Activated CD4-positive, alpha-beta T cell treated with anti-CD3 and anti-CD28 coated beads, Interleukin-2, amount 50 U/mL, for 1 hour (primary cell): ENCODE measurements around the gene WDR7.

Experiments used
- DNase-seq: peaks from one replicate; pipeline ENCODE4 v3.0.0-alpha.2; 2020

The WDR7 gene

DNA sequence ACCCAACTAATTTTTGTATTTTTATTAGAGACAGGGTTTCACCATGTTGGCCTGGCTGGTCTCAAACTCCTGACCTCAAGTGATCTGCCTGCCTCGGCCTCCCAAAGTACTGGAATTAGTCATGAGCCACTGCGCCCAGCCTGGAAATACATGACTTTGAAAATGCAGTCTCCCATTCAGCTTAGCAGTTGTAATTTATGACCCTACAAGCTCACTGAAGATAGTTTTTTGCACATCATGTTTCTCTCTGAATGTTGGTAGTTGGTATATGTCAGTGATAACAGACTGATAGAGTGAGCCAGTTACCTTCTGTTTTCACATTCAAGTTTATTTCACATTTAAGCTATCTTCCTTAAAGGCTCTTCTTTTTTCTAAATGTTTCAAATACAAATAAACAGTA, 7.1 kb downstream of the WDR7 start:
- DNase-seq = no peak

GRCh38 chr18:56659111-56659510, 8.0 kb downstream of the WDR7 start:
- no peak for DNase-seq

- DNase-seq = no peak
These were observed 9.5 kb downstream of the WDR7 start for GRCh38 chr18:56660655-56661054.

- no peak for DNase-seq
These were observed 10.4 kb downstream of the WDR7 start for GRCh38 chr18:56661360-56662062.

DNA sequence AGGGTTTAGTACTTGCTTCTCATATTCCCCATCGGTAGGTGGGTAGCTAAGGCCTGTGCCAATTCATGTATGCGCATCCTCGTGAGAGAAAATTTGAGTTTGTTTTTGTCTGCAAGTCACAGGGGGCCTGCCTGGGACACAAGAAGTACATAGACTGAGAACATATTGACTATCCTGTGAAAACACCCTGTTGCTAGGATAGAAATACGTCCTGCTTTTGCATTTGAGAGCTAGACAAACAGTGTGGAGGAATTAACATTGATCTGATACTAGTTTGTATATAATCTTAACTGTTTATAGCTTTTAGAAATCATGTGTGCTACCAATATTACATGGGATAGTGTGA, 10.9 kb downstream of the WDR7 start:
- DNase-seq = no peak

DNA sequence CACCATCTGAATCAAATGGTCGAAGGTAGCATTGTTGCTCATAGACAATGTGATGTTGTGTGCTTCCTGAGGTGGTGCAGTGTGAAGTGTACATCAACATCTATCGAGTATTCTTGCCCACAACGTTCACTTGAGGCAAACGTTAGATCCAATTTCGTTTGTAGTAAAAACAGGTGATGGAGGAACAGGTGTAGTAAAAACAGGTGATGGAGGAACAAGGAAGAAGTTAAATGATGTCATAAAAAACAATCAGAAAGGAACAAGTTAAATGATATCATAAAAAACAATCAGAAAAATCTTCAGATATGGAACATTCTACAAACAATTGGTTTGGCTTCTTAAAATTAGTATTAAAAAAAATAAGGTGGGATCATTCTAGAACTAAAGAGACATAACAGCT, 11.3 kb downstream of the WDR7 start:
- no peak for DNase-seq

DNA sequence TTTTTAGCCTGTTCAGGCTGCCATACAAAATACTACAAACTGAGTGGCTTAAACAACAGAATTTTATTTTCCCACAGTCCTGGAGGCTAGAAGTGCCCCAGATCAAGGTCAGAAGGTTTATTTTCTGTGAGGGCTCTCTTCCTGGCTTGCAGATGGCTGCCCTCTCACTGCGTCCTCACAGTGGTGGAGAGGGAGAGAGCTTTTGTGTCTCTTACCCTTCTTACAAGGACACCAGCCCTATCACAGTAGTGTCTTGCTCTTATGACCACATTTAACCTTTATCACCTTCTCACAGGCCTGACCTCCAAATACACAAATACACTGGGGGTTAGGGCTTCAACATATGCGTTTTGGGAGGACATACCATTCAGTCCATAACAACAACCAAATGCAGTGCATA, 11.7 kb downstream of the WDR7 start:
- DNase-seq = no peak

GRCh38 chr18:56672391-56672790, 21.2 kb downstream of the WDR7 start:
- no peak for DNase-seq

GRCh38 chr18:56672981-56673380, 21.8 kb downstream of the WDR7 start:
- DNase-seq = no peak

- no peak for DNase-seq
These were observed 25.5 kb downstream of the WDR7 start for GRCh38 chr18:56676639-56677038.

- no peak for DNase-seq
These were observed 27.8 kb downstream of the WDR7 start for GRCh38 chr18:56678836-56679565.

DNA sequence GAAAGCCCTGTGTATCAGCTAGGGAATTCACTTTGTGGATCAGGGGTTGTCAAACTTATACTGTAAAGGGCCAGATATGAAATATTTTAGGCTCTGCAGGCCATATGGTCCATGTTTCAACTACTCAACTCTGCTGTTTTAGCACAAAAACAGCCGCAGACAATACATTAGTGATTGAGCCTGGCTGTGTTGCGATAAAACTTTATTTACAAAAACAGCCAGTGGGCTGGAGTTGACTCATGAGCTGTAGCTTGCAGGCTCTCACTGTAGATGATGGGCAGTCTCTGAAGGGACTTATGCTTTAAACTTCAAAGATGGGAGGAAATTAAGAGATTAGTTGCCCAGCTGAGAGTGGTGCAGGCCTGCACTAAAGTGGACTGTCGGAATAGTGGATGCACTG, 33.1 kb downstream of the WDR7 start:
- DNase-seq = no peak

- DNase-seq = no peak
These were observed 40.4 kb downstream of the WDR7 start for GRCh38 chr18:56691530-56691929.

- DNase-seq = no peak
These were observed 45.8 kb downstream of the WDR7 start for GRCh38 chr18:56696966-56697365.

GRCh38 chr18:56702946-56703345, 51.8 kb downstream of the WDR7 start:
- no peak for DNase-seq

- no peak for DNase-seq
These were observed 58.3 kb downstream of the WDR7 start for GRCh38 chr18:56709463-56709862.

DNA sequence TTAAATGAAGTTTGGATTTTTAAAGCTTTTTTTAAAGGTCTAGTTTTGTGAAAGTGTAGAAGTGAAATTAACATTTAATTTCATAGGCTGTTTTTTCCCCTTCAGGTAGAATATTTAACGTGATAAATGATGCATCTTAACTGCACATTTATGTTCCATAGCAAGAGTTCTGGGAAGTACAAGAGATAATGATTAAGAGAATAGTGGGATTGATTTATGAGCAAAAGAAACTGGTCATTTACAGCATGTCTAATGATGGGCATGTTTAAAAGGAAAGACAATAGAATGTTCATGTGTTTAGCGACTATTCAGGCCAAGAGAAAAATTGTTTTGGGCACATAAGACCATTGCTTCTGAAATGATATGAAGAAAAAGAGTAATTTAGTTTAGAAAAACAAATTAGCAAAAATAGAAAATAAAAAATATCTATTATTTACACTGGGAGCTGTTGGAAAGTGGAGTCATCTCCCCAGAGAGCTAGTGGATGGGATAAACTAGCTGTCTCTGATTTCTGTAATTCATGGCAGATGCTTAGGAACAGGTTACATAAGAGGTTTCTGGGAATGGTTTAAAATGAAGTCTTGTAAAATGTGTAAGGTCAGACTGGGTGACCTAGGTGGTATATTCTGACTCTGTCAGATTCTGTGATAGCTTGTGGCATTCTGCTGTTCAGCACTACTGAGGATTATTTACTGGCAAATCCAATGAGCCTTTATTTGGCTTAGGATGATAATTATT, 60.7 kb downstream of the WDR7 start:
- no peak for DNase-seq

DNA sequence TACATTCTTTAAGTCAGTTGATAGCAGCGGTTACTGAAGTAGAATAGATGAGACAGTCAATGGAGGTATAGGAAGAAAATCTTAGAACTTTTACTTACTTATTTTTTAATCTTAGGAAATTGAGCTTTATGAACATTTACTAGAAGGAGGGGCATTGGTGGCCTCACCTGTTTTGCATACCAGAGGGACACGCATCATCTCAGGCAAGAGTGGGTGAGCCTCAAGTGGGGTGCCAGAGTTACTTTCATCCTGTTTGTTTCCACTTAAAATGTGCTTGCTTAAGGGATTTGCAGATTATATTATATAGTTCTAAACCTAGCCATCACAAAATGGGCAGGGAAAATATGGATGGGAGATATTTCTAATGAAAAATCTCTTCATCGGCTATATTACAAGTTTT, 61.6 kb downstream of the WDR7 start:
- no peak for DNase-seq

DNA sequence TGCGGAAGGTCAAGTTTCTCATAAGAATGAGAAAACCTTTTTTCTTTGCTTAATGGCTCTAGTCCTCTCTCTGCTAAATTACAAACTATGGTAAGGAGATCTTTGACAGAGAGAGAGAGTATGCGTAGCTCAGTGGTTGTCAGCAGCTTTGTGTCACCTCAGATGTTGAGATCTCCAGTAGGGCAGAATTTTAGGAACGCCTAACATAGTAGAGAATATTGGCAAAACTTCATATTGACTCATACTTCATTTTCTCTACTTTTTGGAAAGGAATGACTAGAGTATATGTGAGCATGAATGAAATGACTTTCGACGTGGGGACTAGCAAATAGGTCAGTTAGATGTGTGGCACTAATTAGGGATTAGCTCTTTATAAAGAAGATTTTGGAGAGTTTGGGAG, 64.0 kb downstream of the WDR7 start:
- no peak for DNase-seq

GRCh38 chr18:56716692-56717146, 65.6 kb downstream of the WDR7 start:
- DNase-seq = no peak

DNA sequence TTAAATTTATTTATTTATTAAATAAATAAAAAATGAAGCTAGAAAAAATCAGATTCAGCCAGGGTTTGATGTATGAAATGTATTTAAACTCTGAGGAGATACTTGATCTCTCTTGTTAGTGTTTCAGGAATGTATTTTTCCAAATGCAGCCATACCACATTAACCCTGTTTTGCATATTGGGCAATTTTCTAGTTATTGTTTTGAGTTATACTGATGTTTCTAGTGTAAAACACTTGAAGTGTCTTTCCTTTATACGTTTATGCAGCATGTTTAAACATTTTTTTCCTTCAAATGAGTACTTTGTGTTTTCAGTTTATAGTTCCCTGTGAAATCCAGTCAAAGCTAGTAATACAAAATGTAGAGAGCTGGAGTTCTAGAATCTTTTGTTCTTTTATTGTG, 69.9 kb downstream of the WDR7 start:
- DNase-seq = no peak

GRCh38 chr18:56721491-56721890, 70.3 kb downstream of the WDR7 start:
- no peak for DNase-seq

- DNase-seq = no peak
These were observed 71.4 kb downstream of the WDR7 start for GRCh38 chr18:56722518-56722917.

DNA sequence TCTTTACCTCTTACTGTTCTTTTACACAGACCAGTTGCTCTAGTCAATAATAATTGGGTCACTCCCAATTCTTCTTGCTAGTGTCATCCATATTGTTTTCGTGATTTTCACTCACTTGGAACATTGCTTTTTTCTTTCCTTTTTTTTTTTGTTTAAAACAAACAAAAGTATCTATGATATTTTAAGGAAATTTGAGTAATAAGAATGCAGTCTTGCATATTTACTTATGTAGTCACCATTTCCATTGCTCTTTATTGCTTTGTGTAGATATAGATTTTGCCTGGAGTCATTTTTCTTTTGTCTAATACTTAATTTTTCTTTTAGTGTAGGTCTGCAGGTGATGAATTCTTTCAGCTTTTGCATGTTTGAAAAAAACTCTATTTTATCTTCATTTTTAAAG, 71.9 kb downstream of the WDR7 start:
- no peak for DNase-seq
